ENCODE measurements around the gene IL1RL2.

IL1RL2 gene

GRCh38 chr2:102158011-102158755 is 28.6 kb upstream of the IL1RL2 start:
- DNase-seq (ENCODE audit: low read depth): no peak

GRCh38 chr2:102159295-102159694 is 27.5 kb upstream of the IL1RL2 start:
- no peak for DNase-seq (ENCODE audit: low read depth)

- DNase-seq (ENCODE audit: low read depth): no peak
Observed at GRCh38 chr2:102166189-102166845, 20.5 kb upstream of the IL1RL2 start.

- no peak for DNase-seq (ENCODE audit: low read depth)
Observed at GRCh38 chr2:102168026-102168771, 18.6 kb upstream of the IL1RL2 start.

GRCh38 chr2:102171946-102172345 is 14.9 kb upstream of the IL1RL2 start:
- DNase-seq (ENCODE audit: low read depth): no peak

- DNase-seq (ENCODE audit: low read depth): no peak
Observed at GRCh38 chr2:102172745-102173144, 14.1 kb upstream of the IL1RL2 start.

- DNase-seq (ENCODE audit: low read depth): no peak
Observed at GRCh38 chr2:102176172-102176571, 10.7 kb upstream of the IL1RL2 start.

- no peak for DNase-seq (ENCODE audit: low read depth)
Observed at GRCh38 chr2:102177814-102178478, 8.9 kb upstream of the IL1RL2 start.

GRCh38 chr2:102179061-102179460 is 7.8 kb upstream of the IL1RL2 start:
- no peak for DNase-seq (ENCODE audit: low read depth)

GRCh38 chr2:102179788-102180686 is 6.8 kb upstream of the IL1RL2 start:
- no peak for DNase-seq (ENCODE audit: low read depth)

GRCh38 chr2:102180687-102180999 is 6.2 kb upstream of the IL1RL2 start:
- no peak for DNase-seq (ENCODE audit: low read depth)

- DNase-seq (ENCODE audit: low read depth): no peak
Observed at GRCh38 chr2:102181376-102181775, 5.4 kb upstream of the IL1RL2 start.

GRCh38 chr2:102181919-102182635 is 4.7 kb upstream of the IL1RL2 start:
- DNase-seq (ENCODE audit: low read depth): no peak

GRCh38 chr2:102184018-102184417 is 2.8 kb upstream of the IL1RL2 start:
- DNase-seq (ENCODE audit: low read depth): no peak

GRCh38 chr2:102184568-102184967 is 2.3 kb upstream of the IL1RL2 start:
- no peak for DNase-seq (ENCODE audit: low read depth)

- DNase-seq (ENCODE audit: low read depth): no peak
Observed at GRCh38 chr2:102185347-102185746, 1.5 kb upstream of the IL1RL2 start.

GRCh38 chr2:102187496-102188150 is 800 bp downstream of the IL1RL2 start:
- DNase-seq (ENCODE audit: low read depth): no peak

GRCh38 chr2:102190430-102191107 is 3.7 kb downstream of the IL1RL2 start:
- DNase-seq (ENCODE audit: low read depth): no peak

GRCh38 chr2:102191501-102191900 is 4.7 kb downstream of the IL1RL2 start:
- no peak for DNase-seq (ENCODE audit: low read depth)

- DNase-seq (ENCODE audit: low read depth): no peak
Observed at GRCh38 chr2:102193074-102193473, 6.3 kb downstream of the IL1RL2 start.
